Thoracic aorta (tissue), 2 donors: ENCODE data around the gene MEIOB. TPM values are rescaled to one million over a fixed set of nuclear protein-coding genes. Genes with fewer than 3 reads are reported as not detected.
"Not testable (repeated sequence)": the region's sequence is repeated elsewhere in the genome, so short reads cannot be mapped to it uniquely, and the experiment has no call there.

Source experiments
- ATAC-seq: fragments of 150-250 bp; one replicate; pipeline ENCODE4 v1.8.0; 2017; ENCODE audit warnings: low read depth; ENCODE audit not compliant: insufficient number of reproducible peaks, low FRiP score
- DNase-seq: peaks from one replicate; pipeline ENCODE4 v3.0.0-alpha.2; 2020; ENCODE audit warnings: low spot score
- H3K27ac ChIP-seq, 2 donors: fragments of 200-600 bp; sonication (generic); 1 replicate in 1 of 2; 2 replicates in 1 of 2; pipeline ENCODE4 v1.5.1; 2016; ENCODE audit warnings: mild to moderate bottlenecking in 2 of 2, moderate library complexity in 2 of 2
- H3K27me3 ChIP-seq: fragments of 200-600 bp; sonication (generic); replicated peaks from 2 replicates; pipeline ENCODE4 v1.6.0; 2016; ENCODE audit warnings: mild to moderate bottlenecking; ENCODE audit not compliant: insufficient read depth
- H3K36me3 ChIP-seq: fragments of 200-600 bp; sonication (generic); one replicate; pipeline ENCODE4 v1.5.1; 2016
- H3K4me1 ChIP-seq, 2 donors: fragments of 200-600 bp; sonication (generic); 1 replicate in 1 of 2; 2 replicates in 1 of 2; pipeline versions ENCODE4 v1.5.1 to v1.6.0; 2016; ENCODE audit warnings: low read depth in 2 of 2, mild to moderate bottlenecking in 1 of 2; ENCODE audit not compliant: control insufficient read depth in 1 of 2
- H3K4me3 ChIP-seq: fragments of 200-600 bp; sonication (generic); 2 replicates; pipeline ENCODE4 v1.5.1; 2016; ENCODE audit warnings: mild to moderate bottlenecking
- H3K9me3 ChIP-seq: fragments of 200-600 bp; sonication (generic); 2 replicates; pipeline ENCODE4 v1.5.1; 2016
- CTCF ChIP-seq: fragments of 200-600 bp; sonication (generic); IDR thresholded peaks from one replicate; pipeline ENCODE4 v1.5.1; 2019; ENCODE audit warnings: antibody characterized with exemption
- total RNA-seq, 2 donors: library from RNA; depleted of rRNA; stranded (reverse); fragments of >200 nt; gene quantifications; one replicate each; pipeline versions ENCODE4 v1.1.0 to v1.2.3, GENCODE V29; 2016

Gene MEIOB
- total RNA-seq, 2 donors from 2014 or later, result not detected

- Histone ChIP-seq H3K9me3 (no peaks in the 10 kb centered on the region), H3K27me3 (no peaks in the 10 kb centered on the region), H3K27ac (no peak overlapping the region), H3K36me3 (peaks cover 34% of the 10 kb centered on the region), H3K4me1 (no peaks in the 10 kb centered on the region), H3K4me3 (no peak overlapping the region)
- no peak for TF ChIP-seq CTCF
- DNase-seq, result no peak
- no peak for ATAC-seq
These were observed 61.9 kb downstream of the MEIOB start for GRCh38 chr16:1810106-1810505.

GRCh38 chr16:1809281-1809801 is 62.6 kb downstream of the MEIOB start:
- Histone ChIP-seq H3K27me3 (no peaks in the 10 kb centered on the region), H3K27ac (no peak overlapping the region), H3K36me3 (peaks cover 34% of the 10 kb centered on the region), H3K9me3 (no peaks in the 10 kb centered on the region), H3K4me3 (no peak overlapping the region), H3K4me1 (no peaks in the 10 kb centered on the region)
- DNase-seq (no peak), ATAC-seq (no peak)
- TF ChIP-seq CTCF, result no peak

GRCh38 chr16:1808691-1809090 is 63.3 kb downstream of the MEIOB start:
- Histone ChIP-seq H3K4me3 (no peak overlapping the region), H3K4me1 (no peaks in the 10 kb centered on the region), H3K27me3 (no peaks in the 10 kb centered on the region), H3K36me3 (peaks cover 32% of the 10 kb centered on the region), H3K9me3 (no peaks in the 10 kb centered on the region), H3K27ac (no peak overlapping the region)
- TF ChIP-seq CTCF, result no peak
- ATAC-seq (no peak), DNase-seq (no peak)

GRCh38 chr16:1807626-1808025 is 64.3 kb downstream of the MEIOB start:
- Histone ChIP-seq H3K4me3 (no peak overlapping the region), H3K27me3 (no peaks in the 10 kb centered on the region), H3K4me1 (no peaks in the 10 kb centered on the region), H3K36me3 (peaks cover 30% of the 10 kb centered on the region), H3K9me3 (no peaks in the 10 kb centered on the region), H3K27ac (no peak overlapping the region)
- no peak for TF ChIP-seq CTCF
- ATAC-seq (no peak), DNase-seq (no peak)

- Histone ChIP-seq H3K4me3 (no peak overlapping the region), H3K27me3 (no peaks in the 10 kb centered on the region), H3K9me3 (no peaks in the 10 kb centered on the region), H3K36me3 (no peaks in the 10 kb centered on the region), H3K4me1 (no peaks in the 10 kb centered on the region), H3K27ac (no peak overlapping the region)
- no peak for DNase-seq
- no peak for ATAC-seq
- no peak for TF ChIP-seq CTCF
These were observed 71.3 kb downstream of the MEIOB start for GRCh38 chr16:1800701-1801100.

GRCh38 chr16:1799263-1799662 is 72.7 kb downstream of the MEIOB start:
- H3K27ac ChIP-seq, DNase-seq, ATAC-seq, H3K36me3 ChIP-seq, H3K27me3 ChIP-seq, H3K9me3 ChIP-seq, H3K4me1 ChIP-seq, H3K4me3 ChIP-seq: not testable (repeated sequence)
